Measurements from ENCODE around the gene AK4. TPM values are rescaled to one million over a fixed set of nuclear protein-coding genes. Genes with fewer than 3 reads are reported as not detected.

Gene AK4
- total and polyA plus RNA-seq, 2 of the 4 experiments (the other 2 are of a cell fraction): 12.4 to 30.3 TPM

DNA sequence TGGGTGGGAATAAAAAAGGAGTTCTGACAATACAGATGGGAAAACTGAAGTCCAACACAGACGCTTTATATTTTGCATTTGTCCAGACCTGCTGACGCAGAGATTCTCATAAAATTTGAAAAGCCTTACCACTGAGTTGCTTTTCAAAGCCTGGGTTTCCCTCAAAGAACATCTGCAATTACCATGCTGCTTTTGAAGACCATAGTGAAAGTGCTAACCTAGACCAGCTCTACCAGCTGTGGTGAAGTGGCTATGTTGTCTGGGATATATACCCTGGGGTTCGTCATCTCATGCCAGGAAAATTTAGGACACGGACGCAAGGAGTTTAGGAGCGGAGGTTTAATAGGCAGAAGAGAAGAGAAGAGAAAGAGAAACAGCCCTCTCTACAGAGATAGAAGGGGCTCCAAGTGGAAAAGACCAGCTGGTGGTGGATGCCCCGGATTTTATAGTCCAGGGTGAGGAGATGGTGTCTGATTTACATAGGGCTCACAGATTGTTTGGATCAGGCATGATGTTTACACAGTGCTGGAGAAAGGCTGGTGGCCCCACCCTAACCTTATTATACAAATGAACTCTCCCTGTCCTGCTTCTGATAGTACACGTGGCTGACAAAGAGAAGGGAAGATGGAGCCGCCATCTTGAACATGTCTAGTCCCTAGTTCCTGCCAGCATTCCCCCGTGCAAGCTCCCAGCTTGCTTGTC lies 73.8 kb downstream of the AK4 start:
- Histone ChIP-seq H3K14ac (replicated peaks; ENCODE audit: low read depth, low read length) (no peak overlapping the region), H3K4me2 (ENCODE audit: low read depth, low read length) (no peak overlapping the region), H3K27ac (ENCODE audit: insufficient read depth, low read length) (no peak overlapping the region), H2AFZ (replicated peaks; ENCODE audit: low read length, poor library complexity) (no peak overlapping the region), H2BK120ac (ENCODE audit: low read depth, low read length) (no peak overlapping the region), H3K18ac (ENCODE audit: low read depth, low read length) (no peak overlapping the region), H3K9me1 (ENCODE audit: insufficient read depth, low read length) (no peaks in the 10 kb centered on the region), H4K91ac (ENCODE audit: insufficient read depth, low read depth, low read length) (no peak overlapping the region), H3K9me3 (ENCODE audit: control insufficient read depth, insufficient read depth, low read length) (no peaks in the 10 kb centered on the region), H3K79me1 (ENCODE audit: low read depth in 1 of 2, low read length in 2 of 2) (peaks cover 0 to 4% of the 10 kb centered on the region in 2 experiments; a peak in 2 of 4 replicates), H3K4me3 (ENCODE audit: insufficient read depth, low read depth, low read length) (no peak overlapping the region), H2BK20ac (ENCODE audit: low read depth, low read length) (no peak overlapping the region), H3K9ac (ENCODE audit: low read depth, low read length) (no peak overlapping the region), H3K4me1 (ENCODE audit: control insufficient read depth, insufficient read depth, low read length) (no peaks in the 10 kb centered on the region), H3K4ac (ENCODE audit: low read depth, low read length) (no peak overlapping the region), H4K5ac (ENCODE audit: low read depth, low read length) (no peak overlapping the region), H3K27me3 (ENCODE audit: control insufficient read depth, insufficient read depth, low read length) (no peaks in the 10 kb centered on the region), H3K56ac (ENCODE audit: extremely low read depth, insufficient read depth, low read length) (no peak overlapping the region), H4K20me1 (ENCODE audit: insufficient read depth, low read length) (no peaks in the 10 kb centered on the region), H2BK5ac (ENCODE audit: low read depth, low read length, poor library complexity, severe bottlenecking) (no peak overlapping the region), H2BK15ac (ENCODE audit: low read depth, low read length) (no peak overlapping the region), H2AK9ac (replicated peaks; ENCODE audit: low read depth, low read length, poor library complexity) (no peak overlapping the region), H2AK5ac (ENCODE audit: low read depth, low read length) (no peak overlapping the region), H4K8ac (ENCODE audit: low read depth in 2 of 2, low read length in 2 of 2) (no peak overlapping the region; a peak in 1 of 4 replicates), H3K36me3 (ENCODE audit: control insufficient read depth, insufficient read depth, low read length) (peaks cover 1% of the 10 kb centered on the region; the same call in 1 of the 2 replicates), H3K23ac (ENCODE audit: low read depth, low read length) (no peak overlapping the region)
- no peak for DNase-seq
- intact Hi-C loops (cut with micrococcal nuclease) (no loop called here), dilution Hi-C loops (cut with HindIII; ENCODE audit: low sequenced_read_pairs, unreplicated experiment) (no loop called here), in situ Hi-C loops (cut with MboI; ENCODE audit: low sequenced_read_pairs) (no loop called here)
- TF ChIP-seq, protein P1, sequence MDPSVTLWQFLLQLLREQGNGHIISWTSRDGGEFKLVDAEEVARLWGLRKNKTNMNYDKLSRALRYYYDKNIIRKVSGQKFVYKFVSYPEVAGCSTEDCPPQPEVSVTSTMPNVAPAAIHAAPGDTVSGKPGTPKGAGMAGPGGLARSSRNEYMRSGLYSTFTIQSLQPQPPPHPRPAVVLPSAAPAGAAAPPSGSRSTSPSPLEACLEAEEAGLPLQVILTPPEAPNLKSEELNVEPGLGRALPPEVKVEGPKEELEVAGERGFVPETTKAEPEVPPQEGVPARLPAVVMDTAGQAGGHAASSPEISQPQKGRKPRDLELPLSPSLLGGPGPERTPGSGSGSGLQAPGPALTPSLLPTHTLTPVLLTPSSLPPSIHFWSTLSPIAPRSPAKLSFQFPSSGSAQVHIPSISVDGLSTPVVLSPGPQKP (IDR thresholded peaks at IDR 0.05; ENCODE audit: borderline replicate concordance, low read depth, low read length): no peak
- TF ChIP-seq, protein P2, sequence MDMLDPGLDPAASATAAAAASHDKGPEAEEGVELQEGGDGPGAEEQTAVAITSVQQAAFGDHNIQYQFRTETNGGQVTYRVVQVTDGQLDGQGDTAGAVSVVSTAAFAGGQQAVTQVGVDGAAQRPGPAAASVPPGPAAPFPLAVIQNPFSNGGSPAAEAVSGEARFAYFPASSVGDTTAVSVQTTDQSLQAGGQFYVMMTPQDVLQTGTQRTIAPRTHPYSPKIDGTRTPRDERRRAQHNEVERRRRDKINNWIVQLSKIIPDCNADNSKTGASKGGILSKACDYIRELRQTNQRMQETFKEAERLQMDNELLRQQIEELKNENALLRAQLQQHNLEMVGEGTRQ (IDR thresholded peaks at IDR 0.05; ENCODE audit: low read depth, low read length): no peak
- TF ChIP-seq NFE2L2 (IDR thresholded peaks at IDR 0.05; ENCODE audit: low read depth, low read length) (no peak), RAD21 (IDR thresholded peaks at IDR 0.05; ENCODE audit: low read length) (no peak), MAFK (IDR thresholded peaks at IDR 0.05; ENCODE audit: low read depth, low read length) (no peak), SMC3 (IDR thresholded peaks at IDR 0.05; ENCODE audit: low read depth, low read length) (no peak), CHD1 (IDR thresholded peaks at IDR 0.05; ENCODE audit: low read depth, low read length) (no peak), BHLHE40 (IDR thresholded peaks at IDR 0.05; ENCODE audit: low read depth, low read length) (no peak), RCOR1 (IDR thresholded peaks at IDR 0.05; ENCODE audit: insufficient replicate concordance, low read length) (no peak), MAZ (IDR thresholded peaks at IDR 0.05; ENCODE audit: borderline replicate concordance, low read depth, low read length) (no peak), CEBPB (IDR thresholded peaks at IDR 0.05; ENCODE audit: low read depth, low read length) (no peak), RFX5 (IDR thresholded peaks at IDR 0.05; ENCODE audit: low read depth, low read length) (no peak), POLR2A (IDR thresholded peaks at IDR 0.05; ENCODE audit: low read depth, low read length) (no peak)
- TF ChIP-seq, protein P3, sequence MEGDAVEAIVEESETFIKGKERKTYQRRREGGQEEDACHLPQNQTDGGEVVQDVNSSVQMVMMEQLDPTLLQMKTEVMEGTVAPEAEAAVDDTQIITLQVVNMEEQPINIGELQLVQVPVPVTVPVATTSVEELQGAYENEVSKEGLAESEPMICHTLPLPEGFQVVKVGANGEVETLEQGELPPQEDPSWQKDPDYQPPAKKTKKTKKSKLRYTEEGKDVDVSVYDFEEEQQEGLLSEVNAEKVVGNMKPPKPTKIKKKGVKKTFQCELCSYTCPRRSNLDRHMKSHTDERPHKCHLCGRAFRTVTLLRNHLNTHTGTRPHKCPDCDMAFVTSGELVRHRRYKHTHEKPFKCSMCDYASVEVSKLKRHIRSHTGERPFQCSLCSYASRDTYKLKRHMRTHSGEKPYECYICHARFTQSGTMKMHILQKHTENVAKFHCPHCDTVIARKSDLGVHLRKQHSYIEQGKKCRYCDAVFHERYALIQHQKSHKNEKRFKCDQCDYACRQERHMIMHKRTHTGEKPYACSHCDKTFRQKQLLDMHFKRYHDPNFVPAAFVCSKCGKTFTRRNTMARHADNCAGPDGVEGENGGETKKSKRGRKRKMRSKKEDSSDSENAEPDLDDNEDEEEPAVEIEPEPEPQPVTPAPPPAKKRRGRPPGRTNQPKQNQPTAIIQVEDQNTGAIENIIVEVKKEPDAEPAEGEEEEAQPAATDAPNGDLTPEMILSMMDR (conservative IDR thresholded peaks at IDR 0.05; ENCODE audit: low read depth, low read length): no peak
- no CpG with 5 or more reads among the region's 10 CpGs for WGBS, 2 experiments (ENCODE audit: extremely low coverage in 2 of 2, insufficient read length in 1 of 2)
- ChIA-PET CTCF (interaction anchor here (1.0 to 3.0 kb wide), 2 partner anchors 13 to 465 kb away, joined by 3 to 10 read pairs; no protein-coding TSS in a partner anchor), POLR2A (ENCODE audit: unreplicated experiment) (no interaction called here)
- no peak for ATAC-seq (ENCODE audit: low read depth)
- no TSS peak for BruUV-seq (replicated peaks)

Data from IMR-90 (cell line).